Dedifferentiated amniotic fluid mesenchymal stem cell (primary cell): ENCODE results near the gene PTPRT.

Source experiments
- DNase-seq: peaks from one replicate; pipeline ENCODE4 v3.0.0-alpha.2; 2016; ENCODE audit errors: extremely low spot score

PTPRT gene

GRCh38 chr20:43023836-43024235 is 165.9 kb downstream of the PTPRT start:
- no peak for DNase-seq

GRCh38 chr20:43022568-43022967 is 167.1 kb downstream of the PTPRT start:
- DNase-seq: no peak

- DNase-seq: no peak
These were observed 167.6 kb downstream of the PTPRT start for GRCh38 chr20:43022081-43022480.

GRCh38 chr20:43017241-43018030 is 172.3 kb downstream of the PTPRT start:
- no peak for DNase-seq

GRCh38 chr20:43016257-43016656 is 173.4 kb downstream of the PTPRT start:
- no peak for DNase-seq

GRCh38 chr20:43015566-43015965 is 174.1 kb downstream of the PTPRT start:
- no peak for DNase-seq

GRCh38 chr20:43014206-43014605 is 175.5 kb downstream of the PTPRT start:
- DNase-seq: no peak

GRCh38 chr20:43011491-43011890 is 178.2 kb downstream of the PTPRT start:
- DNase-seq: no peak

- no peak for DNase-seq
These were observed 180.2 kb downstream of the PTPRT start for GRCh38 chr20:43009532-43009931.

GRCh38 chr20:43007525-43007924 is 182.2 kb downstream of the PTPRT start:
- DNase-seq: no peak

- no peak for DNase-seq
These were observed 182.9 kb downstream of the PTPRT start for GRCh38 chr20:43006651-43007375.

- DNase-seq: no peak
These were observed 186.3 kb downstream of the PTPRT start for GRCh38 chr20:43003318-43003944.

GRCh38 chr20:42996141-42996540 is 193.6 kb downstream of the PTPRT start:
- no peak for DNase-seq

GRCh38 chr20:42988319-42988718 is 201.4 kb downstream of the PTPRT start:
- DNase-seq: no peak

GRCh38 chr20:42987376-42988114 is 202.2 kb downstream of the PTPRT start:
- no peak for DNase-seq

- no peak for DNase-seq
These were observed 203.4 kb downstream of the PTPRT start for GRCh38 chr20:42986143-42986773.

- DNase-seq: no peak
These were observed 204.1 kb downstream of the PTPRT start for GRCh38 chr20:42985628-42986027.

- DNase-seq: no peak
These were observed 207.5 kb downstream of the PTPRT start for GRCh38 chr20:42982218-42982617.

GRCh38 chr20:42981253-42981652 is 208.5 kb downstream of the PTPRT start:
- DNase-seq: no peak

- no peak for DNase-seq
These were observed 210.0 kb downstream of the PTPRT start for GRCh38 chr20:42979720-42980119.

GRCh38 chr20:42978184-42978974 is 211.3 kb downstream of the PTPRT start:
- DNase-seq: no peak
